KOPT-K1 (cell line): Measurements from ENCODE around the gene CACNA1S.

ENCODE experiments used
- H3K27ac ChIP-seq: fragments of 200-600 bp; sonication (generic); 2 replicates; pipeline ENCODE4 v1.5.1; 2016; ENCODE audit warnings: antibody characterized with exemption, mild to moderate bottlenecking, low read depth, low read length; ENCODE audit not compliant: poor library complexity, severe bottlenecking
- H3K36me3 ChIP-seq: fragments of 200-600 bp; sonication (generic); 2 replicates; pipeline ENCODE4 v1.5.1; 2017; ENCODE audit warnings: antibody characterized with exemption, mild to moderate bottlenecking, low read length, moderate library complexity; ENCODE audit not compliant: insufficient read depth
- H3K9me3 ChIP-seq: fragments of 200-600 bp; sonication (generic); 2 replicates; pipeline ENCODE4 v1.5.1; 2017; ENCODE audit warnings: antibody characterized with exemption, low read length, mild to moderate bottlenecking; ENCODE audit not compliant: insufficient read depth, poor library complexity, severe bottlenecking

The CACNA1S gene

DNA sequence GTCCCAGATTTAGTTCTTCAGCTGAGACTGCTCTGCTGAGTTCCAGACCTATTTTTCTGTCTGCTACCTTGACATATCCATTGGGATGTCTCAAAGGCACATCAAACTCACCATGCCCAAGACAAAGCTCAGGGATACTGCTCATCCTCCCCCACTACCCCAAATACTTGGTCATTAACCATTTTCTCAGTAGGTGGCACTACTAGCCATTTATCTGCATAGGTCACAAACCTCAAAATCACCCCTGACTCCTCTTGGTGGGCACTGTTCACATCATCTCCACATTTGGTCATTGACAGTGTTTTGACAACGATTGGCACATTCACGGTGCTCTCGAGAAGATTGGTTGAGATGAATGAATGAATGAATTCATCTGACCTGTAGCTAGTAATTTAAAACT, 32.1 kb downstream of the CACNA1S start:
- Histone ChIP-seq H3K27ac (no peak overlapping the region), H3K36me3 (no peaks in the 10 kb centered on the region), H3K9me3 (no peaks in the 10 kb centered on the region)

GRCh38 chr1:201077736-201078135, 34.5 kb downstream of the CACNA1S start:
- Histone ChIP-seq H3K27ac (no peak overlapping the region), H3K36me3 (no peaks in the 10 kb centered on the region), H3K9me3 (no peaks in the 10 kb centered on the region)

- no peak overlapping the region for H3K27ac ChIP-seq
- no peaks in the 10 kb centered on the region for H3K9me3 ChIP-seq
- H3K36me3 ChIP-seq, result no peaks in the 10 kb centered on the region
Observed at GRCh38 chr1:201077116-201077515, 35.1 kb downstream of the CACNA1S start.

DNA sequence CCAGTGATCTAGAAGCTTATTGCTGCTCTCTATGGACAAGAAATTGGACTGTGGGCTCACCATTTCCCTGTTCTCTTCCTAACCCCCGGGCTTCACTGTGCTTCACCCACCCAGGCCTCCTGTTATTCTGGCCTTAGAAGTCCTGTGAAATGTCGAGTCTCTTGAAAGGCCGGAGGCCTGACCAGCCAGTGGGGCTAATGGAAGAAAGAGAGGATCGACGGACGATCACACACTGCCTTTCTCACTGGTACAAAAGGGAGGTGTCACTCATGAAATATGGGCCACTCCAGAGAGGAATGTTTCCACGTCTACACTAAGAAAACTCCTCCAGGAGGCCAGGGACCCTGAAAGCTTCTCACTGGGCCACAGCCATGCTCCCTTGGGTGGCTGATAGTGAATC, 36.1 kb downstream of the CACNA1S start:
- Histone ChIP-seq H3K9me3 (no peaks in the 10 kb centered on the region), H3K36me3 (no peaks in the 10 kb centered on the region), H3K27ac (no peak overlapping the region)

DNA sequence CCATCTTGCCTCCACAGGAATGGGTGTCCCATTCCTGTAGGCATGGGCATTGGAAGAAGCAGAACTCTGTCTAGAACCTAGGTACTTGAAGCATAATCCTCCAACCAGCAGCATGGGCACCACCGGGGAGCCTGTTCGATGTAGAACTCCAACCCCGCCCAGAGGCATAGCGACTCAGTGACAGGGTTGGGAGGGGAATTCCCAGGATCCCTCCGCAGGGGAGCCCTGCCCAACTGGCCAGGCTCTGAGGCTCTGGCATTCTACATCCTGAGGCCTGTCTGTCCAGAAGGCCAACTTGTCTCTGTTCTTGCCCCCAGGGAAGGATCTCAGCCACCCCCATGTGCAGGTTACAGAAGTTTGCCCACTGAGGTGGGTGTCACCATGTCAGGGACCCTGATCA, 38.2 kb downstream of the CACNA1S start:
- H3K36me3 ChIP-seq, result no peaks in the 10 kb centered on the region

DNA sequence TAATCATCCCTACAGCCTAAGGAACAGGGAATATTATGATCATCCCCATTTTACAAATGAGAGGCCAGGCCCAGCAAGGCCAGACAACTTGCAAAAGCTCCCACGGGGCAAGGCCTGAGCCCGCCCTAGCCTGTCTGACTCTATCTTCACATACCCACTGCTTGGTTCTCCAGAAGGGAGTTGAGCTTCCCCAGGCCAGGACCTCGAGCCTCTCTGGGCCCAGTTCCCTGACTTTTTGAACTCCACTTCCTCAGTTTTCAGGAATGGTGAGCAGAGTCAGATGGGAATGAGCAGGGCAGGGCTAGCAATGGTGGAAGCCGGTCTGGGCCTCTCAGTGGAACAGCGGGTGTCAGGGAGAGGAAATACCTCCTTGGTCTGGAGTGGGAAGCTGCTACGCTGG, 39.3 kb downstream of the CACNA1S start:
- H3K36me3 ChIP-seq, result no peaks in the 10 kb centered on the region
- no peak overlapping the region for H3K27ac ChIP-seq
- H3K9me3 ChIP-seq, result no peaks in the 10 kb centered on the region

More for the DNA sequence above, 38.2 kb downstream of the CACNA1S start:
- Histone ChIP-seq H3K9me3 (no peaks in the 10 kb centered on the region), H3K27ac (no peak overlapping the region)

DNA sequence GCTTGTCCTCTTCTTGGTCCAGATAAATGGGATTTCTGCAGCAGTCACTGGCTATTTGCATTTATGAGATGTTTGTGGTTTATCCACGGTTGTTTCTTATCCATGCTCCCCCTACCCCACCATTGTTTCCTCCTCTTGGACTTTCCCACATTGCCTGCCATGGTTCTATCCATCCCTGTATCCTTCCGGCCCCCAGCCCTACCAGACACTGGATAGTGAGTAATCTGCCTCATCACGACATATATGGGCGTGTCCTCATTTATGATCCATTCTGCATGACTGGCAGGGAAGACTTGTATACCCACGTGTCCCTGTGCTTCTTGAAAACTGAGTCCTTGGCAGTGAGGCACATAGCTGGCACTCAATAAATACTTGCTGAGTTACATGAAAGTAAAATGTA, 40.1 kb downstream of the CACNA1S start:
- H3K36me3 ChIP-seq, result no peaks in the 10 kb centered on the region
- no peaks in the 10 kb centered on the region for H3K9me3 ChIP-seq
- no peak overlapping the region for H3K27ac ChIP-seq

DNA sequence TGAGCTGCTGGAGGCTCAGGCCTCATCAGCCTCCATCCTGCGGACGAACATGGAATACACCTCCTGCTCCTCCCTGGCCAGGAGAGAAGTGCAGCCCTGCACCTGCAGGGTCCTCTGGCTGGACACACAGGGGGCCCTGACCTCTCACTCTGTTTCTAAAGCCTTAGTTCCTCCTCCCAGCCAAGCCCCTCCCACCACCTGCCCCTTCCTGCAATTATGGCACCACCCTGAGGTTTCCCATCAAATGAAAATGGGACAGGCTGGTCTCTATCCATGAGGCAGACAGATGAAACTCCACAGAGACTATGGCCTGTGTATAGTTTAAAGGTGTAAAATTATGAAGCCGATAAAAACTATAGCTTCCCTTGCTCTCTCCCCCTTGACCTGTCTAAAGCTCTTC, 42.6 kb downstream of the CACNA1S start:
- no peak overlapping the region for H3K27ac ChIP-seq
- no peaks in the 10 kb centered on the region for H3K9me3 ChIP-seq
- H3K36me3 ChIP-seq, result no peaks in the 10 kb centered on the region

DNA sequence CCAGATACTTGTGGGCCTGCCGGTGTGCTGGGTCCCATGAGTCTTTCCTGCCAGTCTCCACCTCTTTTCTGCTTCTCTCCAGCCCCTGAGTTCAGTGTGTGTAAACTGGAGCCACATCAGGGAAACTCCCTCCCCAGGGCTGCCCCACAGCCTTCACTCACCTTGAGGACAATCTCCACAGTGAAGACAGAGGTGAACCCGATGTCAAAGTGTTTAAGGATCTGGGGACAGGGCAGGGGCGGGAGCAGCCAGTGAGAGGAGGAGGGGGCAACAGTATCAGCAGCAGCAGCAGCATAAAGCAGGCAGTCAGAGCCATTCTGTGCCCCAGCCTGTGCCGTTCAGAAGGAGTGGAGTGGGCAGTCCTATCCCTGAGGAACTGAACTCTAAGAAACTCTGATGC, 43.2 kb downstream of the CACNA1S start:
- no peaks in the 10 kb centered on the region for H3K9me3 ChIP-seq
- no peak overlapping the region for H3K27ac ChIP-seq
- no peaks in the 10 kb centered on the region for H3K36me3 ChIP-seq

GRCh38 chr1:201066986-201067385, 45.2 kb downstream of the CACNA1S start:
- no peaks in the 10 kb centered on the region for H3K9me3 ChIP-seq
- no peak overlapping the region for H3K27ac ChIP-seq
- H3K36me3 ChIP-seq, result no peaks in the 10 kb centered on the region

DNA sequence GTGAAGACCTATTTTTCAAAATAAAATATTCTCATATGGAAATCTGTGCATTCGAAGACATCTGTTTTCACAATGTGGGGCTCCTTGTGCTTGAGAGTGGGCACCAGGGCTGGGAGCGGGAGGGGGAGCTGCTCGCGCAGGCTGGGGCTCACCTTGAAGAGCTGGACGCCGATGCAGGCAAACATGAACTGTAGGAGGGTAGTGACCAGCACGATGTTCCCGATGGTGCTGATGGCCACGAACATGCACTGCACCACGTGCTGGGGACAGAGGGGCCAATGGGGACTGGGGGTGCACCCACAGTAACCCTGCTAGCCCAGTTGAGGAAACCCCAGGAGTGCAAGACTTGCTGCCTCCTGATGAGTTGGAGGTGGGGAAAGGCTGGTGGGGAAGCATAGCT, 46.5 kb downstream of the CACNA1S start:
- no peaks in the 10 kb centered on the region for H3K9me3 ChIP-seq
- H3K27ac ChIP-seq, result no peak overlapping the region
- H3K36me3 ChIP-seq, result no peaks in the 10 kb centered on the region

- H3K27ac ChIP-seq, result no peak overlapping the region
- no peaks in the 10 kb centered on the region for H3K36me3 ChIP-seq
- no peaks in the 10 kb centered on the region for H3K9me3 ChIP-seq
Observed at GRCh38 chr1:201064806-201065205, 47.4 kb downstream of the CACNA1S start.

DNA sequence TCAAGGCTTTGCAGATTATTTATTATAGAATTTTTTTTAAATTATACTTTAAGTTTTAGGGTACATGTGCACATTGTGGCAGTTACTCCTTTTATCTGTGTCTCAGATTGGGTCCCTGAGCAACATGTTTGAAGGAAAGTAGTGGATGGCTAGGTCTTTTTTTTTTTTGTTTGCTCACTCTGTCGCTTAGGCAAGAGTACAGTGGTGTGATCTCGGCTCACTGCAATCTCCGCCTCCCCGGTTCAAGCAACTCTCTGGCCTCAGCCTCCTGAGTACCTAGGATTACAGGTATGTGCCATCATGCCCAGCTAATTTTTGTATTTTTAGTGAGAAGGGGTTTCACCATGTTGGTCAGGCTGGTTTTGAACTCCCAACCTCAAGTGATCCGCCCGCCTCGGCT, 49.1 kb downstream of the CACNA1S start:
- Histone ChIP-seq H3K9me3 (no peaks in the 10 kb centered on the region), H3K36me3 (no peaks in the 10 kb centered on the region), H3K27ac (no peak overlapping the region)

- H3K9me3 ChIP-seq, result no peaks in the 10 kb centered on the region
- no peaks in the 10 kb centered on the region for H3K36me3 ChIP-seq
- no peak overlapping the region for H3K27ac ChIP-seq
Observed at GRCh38 chr1:201062511-201063091, 49.6 kb downstream of the CACNA1S start.

DNA sequence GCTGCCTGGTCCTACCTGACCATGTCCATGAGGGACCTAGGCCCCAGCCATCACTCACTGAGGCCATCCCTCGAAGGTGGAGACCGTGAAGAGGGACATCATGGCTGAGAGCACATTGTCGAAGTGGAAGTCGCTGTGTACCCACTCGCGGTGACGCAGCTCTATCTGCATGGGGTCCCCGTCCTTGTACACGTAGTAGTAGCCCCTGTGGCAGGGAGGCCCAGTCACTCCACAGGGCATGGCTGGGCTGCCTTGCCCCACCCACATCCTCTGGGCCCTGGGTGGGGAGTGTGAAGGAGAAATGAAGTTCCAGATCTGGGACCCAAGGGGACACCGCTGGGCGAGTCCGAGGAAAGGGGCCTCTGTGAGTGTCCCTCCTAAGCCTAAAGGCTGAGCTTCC, 50.3 kb downstream of the CACNA1S start:
- Histone ChIP-seq H3K36me3 (no peaks in the 10 kb centered on the region), H3K27ac (no peak overlapping the region), H3K9me3 (no peaks in the 10 kb centered on the region)

- no peaks in the 10 kb centered on the region for H3K36me3 ChIP-seq
Observed at GRCh38 chr1:201061049-201061448, 51.2 kb downstream of the CACNA1S start.

More at GRCh38 chr1:201061049-201061448, 51.2 kb downstream of the CACNA1S start:
- Histone ChIP-seq H3K27ac (no peak overlapping the region), H3K9me3 (no peaks in the 10 kb centered on the region)
